IMR-90 (cell line): ENCODE measurements around the gene CD99. TPM values are rescaled to one million over a fixed set of nuclear protein-coding genes. Genes with fewer than 3 reads are reported as not detected.

ENCODE experiments used
- ATAC-seq: fragments of 200-7000 bp; cut with Tn5 transposase; 2 replicates; pipeline ENCODE4 v1.9.1; 2020; ENCODE audit warnings: low read depth, mild to moderate bottlenecking, moderate library complexity
- BruUV-seq: library from RNA; stranded (reverse); fragments of 400-500 nt; replicated peaks from 2 replicates; lab custom pipeline; 2021; lab: Mats Ljungman, UMichigan
- CTCF ChIA-PET: fragments of 300-600 bp; formaldehyde crosslinking; extraction: SDS; loops from one replicate; lab custom pipeline; 2021; ENCODE audit warnings: antibody characterized with exemption; lab: Yijun Ruan, JAX
- POLR2A ChIA-PET: fragments of 300-600 bp; sonication (Branson Sonifier 250); formaldehyde crosslinking; loops from one replicate; lab custom pipeline; 2022; ENCODE audit warnings: antibody characterized with exemption; ENCODE audit not compliant: unreplicated experiment; lab: Charles Lee
- DNase-seq: peaks from one replicate; pipeline ENCODE4 v3.0.0; 2013
- H2AFZ ChIP-seq: replicated peaks from 2 replicates; pipeline ENCODE3; 2013; ENCODE audit warnings: low read length, mild to moderate bottlenecking; ENCODE audit not compliant: poor library complexity
- H2AK5ac ChIP-seq: 2 replicates; pipeline ENCODE4 v1.6.1; 2013; ENCODE audit warnings: low read depth, low read length, inconsistent platforms
- H2AK9ac ChIP-seq: replicated peaks from 2 replicates; pipeline ENCODE3; 2013; ENCODE audit warnings: mild to moderate bottlenecking, low read depth, low read length, moderate library complexity; ENCODE audit not compliant: poor library complexity
- H2BK120ac ChIP-seq: 2 replicates; pipeline ENCODE4 v1.6.1; 2013; ENCODE audit warnings: low read depth, low read length, inconsistent platforms
- H2BK15ac ChIP-seq: 3 replicates; pipeline ENCODE4 v1.6.1; 2013; ENCODE audit warnings: low read depth, low read length, inconsistent platforms
- H2BK20ac ChIP-seq: 2 replicates; pipeline ENCODE4 v1.6.1; 2013; ENCODE audit warnings: low read depth, mild to moderate bottlenecking, inconsistent platforms, low read length, moderate library complexity
- H2BK5ac ChIP-seq: 2 replicates; pipeline ENCODE4 v1.6.1; 2013; ENCODE audit warnings: mild to moderate bottlenecking, low read depth, low read length, inconsistent platforms; ENCODE audit not compliant: poor library complexity, severe bottlenecking
- H3K14ac ChIP-seq: replicated peaks from 2 replicates; pipeline ENCODE4 v1.6.1; 2013; ENCODE audit warnings: low read depth, low read length, inconsistent platforms
- H3K18ac ChIP-seq: 2 replicates; pipeline ENCODE4 v1.6.1; 2013; ENCODE audit warnings: low read depth, low read length, control low read depth
- H3K23ac ChIP-seq: 2 replicates; pipeline ENCODE4 v1.6.1; 2013; ENCODE audit warnings: low read depth, low read length, inconsistent platforms
- H3K27ac ChIP-seq: 2 replicates; pipeline ENCODE4 v1.5.1; 2013; ENCODE audit warnings: mild to moderate bottlenecking, control low read depth, low read length; ENCODE audit not compliant: insufficient read depth
- H3K27me3 ChIP-seq: 2 replicates; pipeline ENCODE4 v1.6.1; 2013; ENCODE audit warnings: low read length; ENCODE audit not compliant: control insufficient read depth, insufficient read depth
- H3K36me3 ChIP-seq: 2 replicates; pipeline ENCODE4 v1.6.1; 2013; ENCODE audit warnings: low read length, mixed read lengths; ENCODE audit not compliant: control insufficient read depth, insufficient read depth
- H3K4ac ChIP-seq: 2 replicates; pipeline ENCODE4 v1.6.1; 2013; ENCODE audit warnings: low read depth, low read length, inconsistent platforms
- H3K4me1 ChIP-seq: 2 replicates; pipeline ENCODE4 v1.6.1; 2013; ENCODE audit warnings: low read length, mixed read lengths; ENCODE audit not compliant: control insufficient read depth, insufficient read depth
- H3K4me2 ChIP-seq: 2 replicates; pipeline ENCODE4 v1.6.1; 2013; ENCODE audit warnings: low read depth, mild to moderate bottlenecking, control low read depth, low read length, moderate library complexity
- H3K4me3 ChIP-seq: 2 replicates; pipeline ENCODE4 v1.5.1; 2013; ENCODE audit warnings: low read depth, mild to moderate bottlenecking, control low read depth, low read length, moderate library complexity; ENCODE audit not compliant: insufficient read depth
- H3K56ac ChIP-seq: 2 replicates; pipeline ENCODE4 v1.6.1; 2013; ENCODE audit warnings: low read length, inconsistent platforms; ENCODE audit not compliant: insufficient read depth; ENCODE audit errors: extremely low read depth
- H3K79me1 ChIP-seq, 2 experiments: 2 replicates each; pipeline ENCODE4 v1.6.1; 2013; ENCODE audit warnings: low read length in 2 of 2, inconsistent platforms in 1 of 2, low read depth in 1 of 2
- H3K9ac ChIP-seq: 2 replicates; pipeline ENCODE4 v1.6.1; 2013; ENCODE audit warnings: low read depth, low read length, control low read depth
- H3K9me1 ChIP-seq: 2 replicates; pipeline ENCODE4 v1.6.1; 2013; ENCODE audit warnings: low read length, inconsistent platforms; ENCODE audit not compliant: insufficient read depth
- H3K9me3 ChIP-seq: 2 replicates; pipeline ENCODE4 v1.6.1; 2013; ENCODE audit warnings: low read length; ENCODE audit not compliant: control insufficient read depth, insufficient read depth
- H4K20me1 ChIP-seq: 2 replicates; pipeline ENCODE4 v1.6.1; 2013; ENCODE audit warnings: low read length, inconsistent platforms; ENCODE audit not compliant: insufficient read depth
- H4K5ac ChIP-seq: 2 replicates; pipeline ENCODE4 v1.6.1; 2013; ENCODE audit warnings: mild to moderate bottlenecking, low read depth, low read length, control low read depth
- H4K8ac ChIP-seq, 2 experiments: 2 replicates each; pipeline ENCODE4 v1.6.1; 2013; ENCODE audit warnings: low read depth in 2 of 2, low read length in 2 of 2, control low read depth in 1 of 2, inconsistent platforms in 1 of 2
- H4K91ac ChIP-seq: 2 replicates; pipeline ENCODE4 v1.6.1; 2013; ENCODE audit warnings: low read depth, low read length, inconsistent platforms; ENCODE audit not compliant: insufficient read depth
- BHLHE40 ChIP-seq: fragments of 150-350 bp; IDR thresholded peaks from 2 replicates; pipeline ENCODE4 v1.6.1; 2016; ENCODE audit warnings: mild to moderate bottlenecking, low read depth, low read length
- CEBPB ChIP-seq: IDR thresholded peaks from 2 replicates; pipeline ENCODE4 v1.6.1; 2012; ENCODE audit warnings: low read depth, low read length, improper control_type of control experiment
- RAD21 ChIP-seq: IDR thresholded peaks from 2 replicates; pipeline ENCODE4 v1.6.1; 2012; ENCODE audit warnings: low read length, improper control_type of control experiment
- SMC3 ChIP-seq: fragments of 150-350 bp; IDR thresholded peaks from 2 replicates; pipeline ENCODE4 v1.6.1; 2016; ENCODE audit warnings: low read depth, mild to moderate bottlenecking, antibody characterized with exemption, low read length, moderate library complexity
- WGBS, 2 experiments: methylation state at CpG; one replicate each; pipeline versions ENCODE4 v1.1.5 to v1.1.7; 2013; ENCODE audit warnings: missing lambda C conversion rate in 2 of 2; ENCODE audit not compliant: insufficient read length in 1 of 2; ENCODE audit errors: extremely low coverage in 2 of 2; 5-methylcytosine and 5-hydroxymethylcytosine counted together
- dilution Hi-C: fragments of 300-500 bp; cut with HindIII; formaldehyde crosslinking; loops from one replicate; pipeline ENCODE4 v1.14.3; 2018; ENCODE audit warnings: low sequenced_read_pairs; ENCODE audit not compliant: unreplicated experiment
- in situ Hi-C: fragments of 300-500 bp; cut with MboI; formaldehyde crosslinking; loops from 3 replicates; pipeline ENCODE4 v1.14.3; 2019; ENCODE audit warnings: low sequenced_read_pairs, inconsistent platforms, mixed read lengths
- intact Hi-C: fragments of 100-400 bp; cut with micrococcal nuclease; formaldehyde crosslinking; loops from 2 replicates; pipeline ENCODE4 v1.10.0; 2022
- polyA plus RNA-seq, 3 experiments: library from polyadenylated mRNA; depleted of rRNA; stranded (reverse); fragments of >200 nt; gene quantifications; 2 replicates each; pipeline ENCODE4 v1.2.3, GENCODE V29; 2012; ENCODE audit warnings: low replicate concordance in 1 of 3
- total RNA-seq: library from RNA; depleted of rRNA; stranded (reverse); fragments of >200 nt; gene quantifications from 2 replicates; pipeline ENCODE4 v1.2.3, GENCODE V29; 2012
- TF ChIP-seq, protein P1 (sequence below): conservative IDR thresholded peaks from 2 replicates; pipeline ENCODE4 v1.5.1; 2012; ENCODE audit warnings: mild to moderate bottlenecking, low read depth, low read length, improper control_type of control experiment

Gene CD99
- total and polyA plus RNA-seq, 2 of the 4 experiments (the other 2 are of a cell fraction), result 102 to 369 TPM

DNA sequence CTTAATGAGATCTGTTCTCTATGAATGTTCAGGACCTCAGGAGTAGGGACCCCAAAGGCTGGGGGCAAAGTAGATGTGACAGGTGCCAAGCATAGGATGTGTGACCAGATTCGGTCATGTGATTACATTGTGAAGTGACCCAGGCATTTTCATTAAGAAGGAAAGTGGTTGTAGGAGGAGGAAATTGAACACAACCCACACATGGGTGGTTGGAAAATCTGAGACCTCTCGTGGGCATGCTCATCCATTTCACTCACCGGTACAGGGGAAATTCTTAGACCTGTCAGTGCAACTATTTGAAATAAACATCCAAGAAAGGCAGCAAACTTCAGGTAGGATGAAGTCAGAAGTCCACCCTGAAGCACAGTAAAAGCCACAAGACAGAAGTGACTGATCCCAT is 43.5 kb upstream of the CD99 start:
- Histone ChIP-seq H3K27me3 (no peaks in the 10 kb centered on the region), H3K56ac (no peak overlapping the region), H3K27ac (no peak overlapping the region), H2BK15ac (no peak overlapping the region), H3K4me2 (no peak overlapping the region), H3K9ac (no peak overlapping the region), H3K36me3 (no peaks in the 10 kb centered on the region), H2BK5ac (no peak overlapping the region), H3K9me3 (no peaks in the 10 kb centered on the region), H3K79me1 (no peaks in the 10 kb centered on the region), H2BK20ac (no peak overlapping the region), H4K20me1 (no peaks in the 10 kb centered on the region), H2BK120ac (no peak overlapping the region), H3K4me1 (no peaks in the 10 kb centered on the region), H3K14ac (no peak overlapping the region), H2AK9ac (no peak overlapping the region), H4K91ac (no peak overlapping the region), H3K9me1 (no peaks in the 10 kb centered on the region), H2AK5ac (no peak overlapping the region), H3K23ac (no peak overlapping the region), H3K4me3 (no peak overlapping the region), H4K8ac (no peak overlapping the region), H3K4ac (no peak overlapping the region), H2AFZ (no peak overlapping the region), H4K5ac (no peak overlapping the region), H3K18ac (no peak overlapping the region)
- intact Hi-C loops, result no loop called here
- ChIA-PET CTCF (no interaction called here), POLR2A (no interaction called here)
- no CpG with 5 or more reads among the region's 3 CpGs for WGBS, 2 experiments
- in situ Hi-C loops, result loop anchor here (5.0 kb wide), 1 partner anchor 175 kb away; no protein-coding TSS in a partner anchor
- no TSS peak for BruUV-seq
- TF ChIP-seq RAD21, result no peak
- TF ChIP-seq, protein P1, sequence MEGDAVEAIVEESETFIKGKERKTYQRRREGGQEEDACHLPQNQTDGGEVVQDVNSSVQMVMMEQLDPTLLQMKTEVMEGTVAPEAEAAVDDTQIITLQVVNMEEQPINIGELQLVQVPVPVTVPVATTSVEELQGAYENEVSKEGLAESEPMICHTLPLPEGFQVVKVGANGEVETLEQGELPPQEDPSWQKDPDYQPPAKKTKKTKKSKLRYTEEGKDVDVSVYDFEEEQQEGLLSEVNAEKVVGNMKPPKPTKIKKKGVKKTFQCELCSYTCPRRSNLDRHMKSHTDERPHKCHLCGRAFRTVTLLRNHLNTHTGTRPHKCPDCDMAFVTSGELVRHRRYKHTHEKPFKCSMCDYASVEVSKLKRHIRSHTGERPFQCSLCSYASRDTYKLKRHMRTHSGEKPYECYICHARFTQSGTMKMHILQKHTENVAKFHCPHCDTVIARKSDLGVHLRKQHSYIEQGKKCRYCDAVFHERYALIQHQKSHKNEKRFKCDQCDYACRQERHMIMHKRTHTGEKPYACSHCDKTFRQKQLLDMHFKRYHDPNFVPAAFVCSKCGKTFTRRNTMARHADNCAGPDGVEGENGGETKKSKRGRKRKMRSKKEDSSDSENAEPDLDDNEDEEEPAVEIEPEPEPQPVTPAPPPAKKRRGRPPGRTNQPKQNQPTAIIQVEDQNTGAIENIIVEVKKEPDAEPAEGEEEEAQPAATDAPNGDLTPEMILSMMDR, result no peak
- no peak for TF ChIP-seq BHLHE40
- TF ChIP-seq SMC3, result no peak
- TF ChIP-seq CEBPB, result no peak
- dilution Hi-C loops, result no loop called here
- no peak for DNase-seq
- ATAC-seq, result no peak
